CD14-positive monocyte (primary cell): ENCODE results near the gene SLK. TPM values are rescaled to one million over a fixed set of nuclear protein-coding genes. Genes with fewer than 3 reads are reported as not detected.

ENCODE experiments used
- DNase-seq, 3 donors: peaks; one replicate each; pipeline ENCODE4 v3.0.0-alpha.2; 2011 to 2022
- H2AFZ ChIP-seq: 2 replicates; pipeline ENCODE4 v1.6.0; 2012; ENCODE audit warnings: mild to moderate bottlenecking, low read depth, low read length, inconsistent platforms; ENCODE audit not compliant: insufficient read depth, poor library complexity, severe bottlenecking
- H3K27ac ChIP-seq, 2 donors: 1 replicate in 1 of 2; 2 replicates in 1 of 2; pipeline ENCODE4 v1.5.1; 2012 to 2013; ENCODE audit warnings: low read length in 2 of 2, control low read depth in 1 of 2, inconsistent platforms in 1 of 2, low read depth in 1 of 2, mild to moderate bottlenecking in 1 of 2
- H3K27me3 ChIP-seq, 2 donors: one replicate each; pipeline versions ENCODE4 v1.6.0 to v1.6.1; 2011 to 2013; ENCODE audit warnings: low read length in 2 of 2; ENCODE audit not compliant: control insufficient read depth in 2 of 2, insufficient read depth in 2 of 2
- H3K36me3 ChIP-seq, 2 donors: replicated peaks in 1 of 2; 1 replicate in 1 of 2; 2 replicates in 1 of 2; pipeline versions ENCODE4 v1.5.1 to v1.6.1; 2012 to 2013; ENCODE audit warnings: low read length in 2 of 2, control low read depth in 1 of 2, inconsistent platforms in 1 of 2, mild to moderate bottlenecking in 1 of 2; ENCODE audit not compliant: insufficient read depth in 2 of 2, control insufficient read depth in 1 of 2
- H3K4me1 ChIP-seq, 2 donors: 1 replicate in 1 of 2; 2 replicates in 1 of 2; pipeline versions ENCODE4 v1.5.1 to v1.6.1; 2012 to 2013; ENCODE audit warnings: low read length in 2 of 2, control low read depth in 1 of 2, inconsistent platforms in 1 of 2, mild to moderate bottlenecking in 1 of 2, moderate library complexity in 1 of 2; ENCODE audit not compliant: insufficient read depth in 2 of 2, control insufficient read depth in 1 of 2
- H3K4me2 ChIP-seq: replicated peaks from 2 replicates; pipeline ENCODE3; 2012; ENCODE audit warnings: low read length, moderate library complexity, mild to moderate bottlenecking; ENCODE audit not compliant: poor library complexity, severe bottlenecking; ENCODE audit errors: extremely low read depth
- H3K4me3 ChIP-seq, 3 experiments: fragments of 200-600 bp in 1 of 3; sonication (generic) in 1 of 3; replicated peaks in 1 of 3; 1 replicate in 2 of 3; 2 replicates in 1 of 3; pipeline ENCODE4 v1.5.1; 2011 to 2013; ENCODE audit warnings: low read length in 3 of 3, mild to moderate bottlenecking in 3 of 3, control low read depth in 2 of 3, low read depth in 2 of 3, inconsistent platforms in 1 of 3, moderate library complexity in 1 of 3
- H3K79me2 ChIP-seq: 2 replicates; pipeline ENCODE4 v1.6.0; 2012; ENCODE audit warnings: mild to moderate bottlenecking, control low read depth, inconsistent platforms, low read length, moderate library complexity; ENCODE audit not compliant: insufficient read depth
- H3K9ac ChIP-seq: 2 replicates; pipeline ENCODE4 v1.6.0; 2017; ENCODE audit warnings: low read length, mild to moderate bottlenecking; ENCODE audit not compliant: insufficient read depth, poor library complexity, severe bottlenecking
- H3K9me3 ChIP-seq, 2 donors: replicated peaks in 1 of 2; 1 replicate in 1 of 2; 2 replicates in 1 of 2; pipeline versions ENCODE4 v1.5.1 to v1.6.1; 2012 to 2013; ENCODE audit warnings: low read length in 2 of 2, control low read depth in 1 of 2; ENCODE audit not compliant: control insufficient read depth in 1 of 2, insufficient read depth in 1 of 2
- H4K20me1 ChIP-seq: 2 replicates; pipeline ENCODE4 v1.6.0; 2012; ENCODE audit warnings: mild to moderate bottlenecking, low read length, control low read depth, moderate library complexity; ENCODE audit not compliant: insufficient read depth
- H3K27ac Mint-ChIP-seq, 7 donors: one replicate each; pipeline ENCODE4 v1.8.0; 2020; ENCODE audit warnings: mild to moderate bottlenecking in 7 of 7, mixed read lengths in 7 of 7, moderate library complexity in 6 of 7, inconsistent platforms in 2 of 7
- H3K27me3 Mint-ChIP-seq, 3 donors: one replicate each; pipeline ENCODE4 v1.8.0; 2021 to 2022; ENCODE audit warnings: low read depth in 3 of 3, mild to moderate bottlenecking in 3 of 3, mixed read lengths in 3 of 3, moderate library complexity in 3 of 3, inconsistent platforms in 1 of 3
- H3K36me3 Mint-ChIP-seq, 2 donors: one replicate each; pipeline ENCODE4 v1.8.0; 2020; ENCODE audit warnings: mixed read lengths in 2 of 2, inconsistent platforms in 1 of 2, mild to moderate bottlenecking in 1 of 2
- H3K4me1 Mint-ChIP-seq: one replicate; pipeline ENCODE4 v1.8.0; 2020; ENCODE audit warnings: mild to moderate bottlenecking, mixed read lengths
- H3K4me3 Mint-ChIP-seq, 2 donors: one replicate each; pipeline ENCODE4 v1.8.0; 2020; ENCODE audit warnings: mild to moderate bottlenecking in 2 of 2, mixed read lengths in 2 of 2, moderate library complexity in 1 of 2
- H3K9me3 Mint-ChIP-seq, 7 donors: one replicate each; pipeline ENCODE4 v1.8.0; 2020 to 2022; ENCODE audit warnings: mixed read lengths in 7 of 7, mild to moderate bottlenecking in 6 of 7, moderate library complexity in 6 of 7, inconsistent platforms in 2 of 7
- WGBS: methylation state at CpG from one replicate; pipeline ENCODE4 v1.1.5; 2013; ENCODE audit warnings: missing lambda C conversion rate; ENCODE audit not compliant: insufficient coverage; 5-methylcytosine and 5-hydroxymethylcytosine counted together
- intact Hi-C, 2 donors: fragments of 100-400 bp; cut with micrococcal nuclease; formaldehyde crosslinking; loops; one replicate each; pipeline versions ENCODE4 v1.15.0 to v1.15.1; 2023
- polyA plus RNA-seq, 3 donors: library from polyadenylated mRNA; depleted of rRNA in 1 of 3; unstranded in 2 of 3; stranded (reverse) in 1 of 3; fragments of 300-500 nt in 2 of 3; fragments of >200 nt in 1 of 3; fragmentation: Illumina TruSeq in 2 of 3; gene quantifications; 1 replicate in 2 of 3; 2 replicates in 1 of 3; pipeline ENCODE4 v1.2.3, GENCODE V29; 2012 to 2021
- TF ChIP-seq, protein P1 (sequence below): fragments of 200-600 bp; IDR thresholded peaks from one replicate; pipeline ENCODE4 v1.8.0; 2022; ENCODE audit warnings: antibody characterized with exemption, mild to moderate bottlenecking

SLK gene
- polyA plus RNA-seq, 3 donors, result 2.9 to 6.5 (median 4.4) TPM

DNA sequence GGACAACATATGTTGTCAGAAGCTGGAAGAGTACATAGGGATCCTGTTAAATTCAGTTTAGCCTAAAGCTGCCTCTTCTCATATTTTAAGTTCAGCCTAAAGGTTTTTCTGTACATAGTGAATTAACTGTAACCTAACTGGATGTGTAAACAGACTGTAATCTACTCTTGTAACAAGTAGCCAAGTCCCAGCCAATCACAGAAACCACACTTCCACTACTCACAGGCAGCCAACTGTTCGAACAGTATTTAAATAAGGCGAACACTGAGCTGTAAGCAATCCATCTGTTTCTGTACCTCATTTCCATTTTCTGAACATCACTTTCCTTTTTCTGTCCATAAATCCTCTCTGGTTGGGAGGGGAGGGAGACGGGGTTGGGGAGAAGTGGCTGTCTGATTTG lies 34.0 kb upstream of the SLK start:
- Histone ChIP-seq H3K27ac (no peak overlapping the region), H4K20me1 (no peaks in the 10 kb centered on the region), H3K9me3 (no peaks in the 10 kb centered on the region), H2AFZ (no peak overlapping the region), H3K27me3 (no peaks in the 10 kb centered on the region), H3K4me3 (no peak overlapping the region), H3K36me3 (no peaks in the 10 kb centered on the region), H3K79me2 (no peaks in the 10 kb centered on the region), H3K4me2 (no peak overlapping the region), H3K9ac (no peak overlapping the region), H3K4me1 (no peaks in the 10 kb centered on the region)
- no CpG with 5 or more reads among the region's 3 CpGs for WGBS
- intact Hi-C loops, result no loop called here
- Mint-ChIP-seq H3K9me3 (peaks cover 0 to 2% (median 0%) of the 10 kb centered on the region in 7 donors), H3K4me1 (no peaks in the 10 kb centered on the region), H3K27me3 (peaks cover 0 to 2% (median 1%) of the 10 kb centered on the region in 3 donors), H3K27ac (no peak overlapping the region), H3K36me3 (no peaks in the 10 kb centered on the region), H3K4me3 (no peak overlapping the region)
- TF ChIP-seq, protein P1, sequence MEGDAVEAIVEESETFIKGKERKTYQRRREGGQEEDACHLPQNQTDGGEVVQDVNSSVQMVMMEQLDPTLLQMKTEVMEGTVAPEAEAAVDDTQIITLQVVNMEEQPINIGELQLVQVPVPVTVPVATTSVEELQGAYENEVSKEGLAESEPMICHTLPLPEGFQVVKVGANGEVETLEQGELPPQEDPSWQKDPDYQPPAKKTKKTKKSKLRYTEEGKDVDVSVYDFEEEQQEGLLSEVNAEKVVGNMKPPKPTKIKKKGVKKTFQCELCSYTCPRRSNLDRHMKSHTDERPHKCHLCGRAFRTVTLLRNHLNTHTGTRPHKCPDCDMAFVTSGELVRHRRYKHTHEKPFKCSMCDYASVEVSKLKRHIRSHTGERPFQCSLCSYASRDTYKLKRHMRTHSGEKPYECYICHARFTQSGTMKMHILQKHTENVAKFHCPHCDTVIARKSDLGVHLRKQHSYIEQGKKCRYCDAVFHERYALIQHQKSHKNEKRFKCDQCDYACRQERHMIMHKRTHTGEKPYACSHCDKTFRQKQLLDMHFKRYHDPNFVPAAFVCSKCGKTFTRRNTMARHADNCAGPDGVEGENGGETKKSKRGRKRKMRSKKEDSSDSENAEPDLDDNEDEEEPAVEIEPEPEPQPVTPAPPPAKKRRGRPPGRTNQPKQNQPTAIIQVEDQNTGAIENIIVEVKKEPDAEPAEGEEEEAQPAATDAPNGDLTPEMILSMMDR, result no peak
- no peak for DNase-seq

DNA sequence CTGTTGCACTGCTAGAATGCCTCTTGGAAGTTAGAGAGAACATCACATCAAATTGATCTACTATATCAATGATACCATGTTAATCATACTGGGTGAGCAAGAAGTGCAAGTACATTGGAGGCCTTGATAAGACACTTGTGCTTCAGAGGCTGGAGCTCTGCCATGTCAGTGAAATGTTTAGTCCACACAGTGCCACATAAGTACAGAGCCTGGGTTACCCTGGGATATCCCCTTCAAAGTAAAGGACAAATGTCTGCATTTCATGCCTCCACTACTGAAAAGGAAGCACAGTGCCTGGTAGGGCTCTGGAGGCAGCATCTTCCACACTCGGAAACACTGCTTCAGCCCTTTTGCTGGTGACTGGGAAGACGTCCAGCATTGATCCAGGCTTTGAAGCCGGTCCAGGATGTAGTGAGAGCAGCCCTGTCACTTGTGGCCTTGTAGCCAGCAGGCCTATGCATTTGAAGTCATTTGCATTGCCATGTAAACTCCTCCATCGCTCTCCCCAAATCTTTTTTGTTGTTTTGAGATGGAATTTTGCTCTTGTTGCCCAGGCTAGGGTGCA lies 33.3 kb upstream of the SLK start:
- WGBS, result 88% methylated on average over 4 of the region's 4 CpGs
- Histone ChIP-seq H3K4me1 (no peaks in the 10 kb centered on the region), H4K20me1 (no peaks in the 10 kb centered on the region), H3K79me2 (no peaks in the 10 kb centered on the region), H3K4me2 (no peak overlapping the region), H3K36me3 (no peaks in the 10 kb centered on the region), H2AFZ (peak overlapping the region; percentile 36), H3K9ac (no peak overlapping the region), H3K27me3 (no peaks in the 10 kb centered on the region), H3K4me3 (no peak overlapping the region), H3K9me3 (no peaks in the 10 kb centered on the region), H3K27ac (no peak overlapping the region)
- no peak for DNase-seq
- Mint-ChIP-seq H3K4me1 (no peaks in the 10 kb centered on the region), H3K4me3 (no peak overlapping the region), H3K27me3 (peaks cover 0 to 2% (median 1%) of the 10 kb centered on the region in 3 donors), H3K27ac (no peak overlapping the region), H3K9me3 (peaks cover 0 to 2% (median 0%) of the 10 kb centered on the region in 7 donors), H3K36me3 (no peaks in the 10 kb centered on the region)
- TF ChIP-seq, protein P1, result no peak
- intact Hi-C loops, result no loop called here
